AG04449 (cell line): Measurements from ENCODE around the gene CD2.

Source experiments
- CTCF ChIA-PET: fragments of 350-600 bp; formaldehyde crosslinking; extraction: SDS; loops from one replicate; lab custom pipeline; 2021; ENCODE audit warnings: antibody characterized with exemption; lab: Yijun Ruan, JAX
- POLR2A ChIA-PET: fragments of 400-600, 350-600 bp; formaldehyde crosslinking; extraction: SDS; loops from one replicate; lab custom pipeline; 2020; ENCODE audit warnings: antibody characterized with exemption, inconsistent platforms; lab: Yijun Ruan, JAX
- DNase-seq: peaks from one replicate; pipeline ENCODE4 v3.0.0-alpha.2; 2010; ENCODE audit warnings: low read depth, low spot score
- H3K4me3 ChIP-seq: 2 replicates; pipeline ENCODE4 v1.5.1; 2011; ENCODE audit warnings: low read depth, mild to moderate bottlenecking, control low read depth, low read length
- CTCF ChIP-seq: IDR thresholded peaks from one replicate; pipeline ENCODE4 v1.5.1; 2011; ENCODE audit warnings: mild to moderate bottlenecking, moderate library complexity, low read length, control low read depth, inconsistent platforms; ENCODE audit not compliant: insufficient read depth; ENCODE audit errors: missing control alignments

The CD2 gene

GRCh38 chr1:116735246-116735645, 19.0 kb upstream of the CD2 start:
- CTCF ChIA-PET = interaction anchor here (2.6 kb wide), 1 partner anchor 321 kb away, joined by 11 read pairs; no protein-coding TSS in a partner anchor
- DNase-seq = no peak
- POLR2A ChIA-PET = no interaction called here
- TF ChIP-seq CTCF = no peak
- H3K4me3 ChIP-seq = no peak overlapping the region

DNA sequence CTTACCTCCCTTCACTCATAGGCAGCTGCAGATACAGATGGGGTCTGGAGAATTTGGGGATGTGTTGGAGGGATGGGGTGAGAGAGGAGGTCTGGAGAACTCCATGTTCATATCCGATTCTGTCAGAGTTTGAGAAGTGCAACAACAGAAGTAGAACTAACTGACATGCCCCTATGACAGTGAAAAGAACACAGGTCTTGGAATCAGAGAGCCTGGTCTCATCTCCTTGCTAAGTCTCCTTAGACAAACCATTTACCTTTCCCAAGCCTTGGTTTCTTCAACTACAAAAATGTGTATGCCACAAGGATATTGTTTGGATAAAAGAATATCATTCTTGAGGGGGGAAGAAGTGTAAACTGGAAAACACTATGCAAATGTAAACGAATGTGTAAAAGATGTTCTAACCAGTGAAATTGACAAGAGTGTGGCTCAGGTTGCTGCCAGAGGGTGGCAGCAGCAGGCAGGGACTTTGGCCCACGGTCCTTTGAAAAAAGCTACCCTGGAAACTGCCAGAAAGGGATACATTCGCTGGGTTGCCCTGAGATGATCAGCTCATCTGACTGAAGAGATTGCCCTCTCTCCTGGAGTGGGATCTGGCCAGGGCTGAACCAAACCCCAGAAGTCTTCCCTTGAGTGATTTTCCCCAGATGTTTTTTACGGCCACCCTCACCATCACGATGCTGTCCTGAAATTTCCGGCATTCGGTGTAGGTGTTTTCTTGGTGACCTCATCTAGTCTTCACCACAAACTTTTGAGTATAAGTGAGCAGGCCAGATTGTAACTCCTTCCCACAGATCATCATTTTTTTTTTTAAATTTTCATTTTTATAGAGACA, 17.0 kb upstream of the CD2 start:
- CTCF ChIA-PET = interaction anchor here (0.6 to 5.0 kb wide), 31 partner anchors 10 to 599 kb away, joined by 3 to 59 read pairs (median 4); partner anchors contain the start of genes CD2, PTGFRN and TTF2
- TF ChIP-seq CTCF = peak; percentile 77
- no peak for DNase-seq
- POLR2A ChIA-PET = no interaction called here
- no peak overlapping the region for H3K4me3 ChIP-seq

DNA sequence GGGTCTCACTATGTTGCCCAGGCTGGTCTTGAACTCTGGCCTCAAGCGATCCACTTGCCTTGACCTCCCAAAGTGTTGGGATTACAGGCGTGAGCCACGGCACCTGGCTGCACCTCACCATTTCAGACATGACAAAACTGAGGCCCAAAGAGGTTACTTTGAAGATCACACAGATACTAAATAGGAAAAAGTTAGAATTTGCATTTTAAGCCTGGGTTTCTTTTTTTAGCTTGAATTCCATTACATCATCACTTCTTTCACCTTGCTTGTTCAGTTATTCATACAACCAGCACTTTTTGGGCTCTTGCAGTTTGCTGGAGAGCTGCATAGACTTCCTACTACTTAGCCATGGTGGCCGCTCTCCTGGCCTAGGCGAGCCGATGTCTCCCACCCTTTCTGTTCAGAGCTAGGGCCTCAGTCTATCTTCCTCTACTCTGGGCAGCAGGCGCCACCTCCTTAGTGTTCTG, 16.3 kb upstream of the CD2 start:
- no peak overlapping the region for H3K4me3 ChIP-seq
- no peak for DNase-seq
- no peak for TF ChIP-seq CTCF
- ChIA-PET CTCF (interaction anchor here (0.6 to 5.0 kb wide), 33 partner anchors 9 to 599 kb away, joined by 3 to 59 read pairs (median 4); partner anchors contain the start of genes CD2, PTGFRN and TTF2), POLR2A (no interaction called here)

GRCh38 chr1:116738673-116739370, 15.4 kb upstream of the CD2 start:
- ChIA-PET CTCF (interaction anchor here (1.0 to 5.0 kb wide), 12 partner anchors 11 to 546 kb away, joined by 3 to 59 read pairs (median 9); partner anchors contain the start of gene TTF2), POLR2A (no interaction called here)

GRCh38 chr1:116739371-116740012, 14.7 kb upstream of the CD2 start:
- TF ChIP-seq CTCF = no peak
- DNase-seq = no peak
- CTCF ChIA-PET = interaction anchor here (0.7 to 5.0 kb wide), 10 partner anchors 10 to 545 kb away, joined by 3 to 59 read pairs (median 4); partner anchors contain the start of gene TTF2
- H3K4me3 ChIP-seq = no peak overlapping the region
- POLR2A ChIA-PET = no interaction called here

More at GRCh38 chr1:116738673-116739370, 15.4 kb upstream of the CD2 start:
- no peak for TF ChIP-seq CTCF
- no peak overlapping the region for H3K4me3 ChIP-seq
- no peak for DNase-seq
